ENCODE measurements around the gene TAF7. TPM values are rescaled to one million over a fixed set of nuclear protein-coding genes. Genes with fewer than 3 reads are reported as not detected.

TAF7 gene
- total RNA-seq, 1 experiment from 2014 or later: 90.3 TPM

- H3K27ac Mint-ChIP-seq: peak overlapping the region in 1 of 3 experiments; percentile 100; a peak in 2 of 7 replicates
- Histone ChIP-seq H2BK20ac (ENCODE audit: low read depth, low read length, poor library complexity, severe bottlenecking) (no peak overlapping the region), H2BK120ac (ENCODE audit: low read depth, low read length, poor library complexity, severe bottlenecking) (no peak overlapping the region), H3K4me1 (ENCODE audit: insufficient read depth, low read length) (no peaks in the 10 kb centered on the region), H2BK5ac (ENCODE audit: insufficient read length, low read length) (no peak overlapping the region), H3K79me1 (ENCODE audit: insufficient read depth, low read depth, low read length, poor library complexity, severe bottlenecking) (peaks cover 2% of the 10 kb centered on the region), H3K79me2 (ENCODE audit: insufficient read depth, low read length) (peaks cover 6% of the 10 kb centered on the region; the same call in 1 of the 2 replicates), H3T11ph (ENCODE audit: low read length) (no peak overlapping the region), H3K4me2 (ENCODE audit: insufficient read depth, insufficient read length, low read length) (peak overlapping the region; percentile 100), H2BK12ac (ENCODE audit: insufficient read length, low read depth, low read length) (no peak overlapping the region), H4K20me1 (ENCODE audit: control insufficient read depth, insufficient read depth, insufficient read length) (no peaks in the 10 kb centered on the region), H3K27me3 (ENCODE audit: insufficient read depth, low read length) (no peaks in the 10 kb centered on the region), H3K56ac (ENCODE audit: insufficient read length, low read depth, low read length) (no peak overlapping the region), H3K23me2 (ENCODE audit: insufficient read length, low read depth, low read length, poor library complexity, severe bottlenecking) (peaks cover 3% of the 10 kb centered on the region), H3K4ac (ENCODE audit: low read depth, low read length) (no peak overlapping the region; the same call in 1 of the 2 replicates), H4K5ac (ENCODE audit: insufficient read length, low read depth, low read length) (peak overlapping the region; percentile 81), H3K27ac (ENCODE audit: insufficient read length, low read depth, low read length) (peak overlapping the region; percentile 35), H2AFZ (ENCODE audit: low read length) (no peak overlapping the region), H3K23ac (ENCODE audit: insufficient read length, low read depth, low read length) (no peak overlapping the region), H3K18ac (ENCODE audit: insufficient read length, low read depth, low read length) (no peak overlapping the region), H3K14ac (ENCODE audit: insufficient read depth, low read length) (peak overlapping the region; percentile 8; the same call in 1 of the 2 replicates), H4K91ac (ENCODE audit: insufficient read length, low read depth, low read length) (no peak overlapping the region), H2BK15ac (ENCODE audit: low read depth, low read length) (no peak overlapping the region), H3K9me3 (ENCODE audit: control insufficient read depth, low read depth, low read length) (peaks cover 22% of the 10 kb centered on the region), H2AK5ac (ENCODE audit: insufficient read length, low read length) (peak overlapping the region; percentile 88), H3K9ac (ENCODE audit: extremely low read depth, insufficient read length, low read length) (peak overlapping the region; percentile 10), H4K8ac (replicated peaks; ENCODE audit: insufficient read length, low read depth, low read length) (no peak overlapping the region)
- H3K36me3 Mint-ChIP-seq (ENCODE audit: insufficient read depth in 1 of 3, low read depth in 3 of 3): peaks cover 49 to 55% (median 51%) of the 10 kb centered on the region in 3 experiments
- WGBS (ENCODE audit: extremely low coverage, insufficient read length, low lambda C conversion rate): no CpG with 5 or more reads among the region's 5 CpGs
- no peak for DNase-seq
- peaks cover 9 to 15% of the 10 kb centered on the region in 2 experiments; a peak in 3 of 4 replicates for H3K4me1 Mint-ChIP-seq
- TF ChIP-seq, protein P1, sequence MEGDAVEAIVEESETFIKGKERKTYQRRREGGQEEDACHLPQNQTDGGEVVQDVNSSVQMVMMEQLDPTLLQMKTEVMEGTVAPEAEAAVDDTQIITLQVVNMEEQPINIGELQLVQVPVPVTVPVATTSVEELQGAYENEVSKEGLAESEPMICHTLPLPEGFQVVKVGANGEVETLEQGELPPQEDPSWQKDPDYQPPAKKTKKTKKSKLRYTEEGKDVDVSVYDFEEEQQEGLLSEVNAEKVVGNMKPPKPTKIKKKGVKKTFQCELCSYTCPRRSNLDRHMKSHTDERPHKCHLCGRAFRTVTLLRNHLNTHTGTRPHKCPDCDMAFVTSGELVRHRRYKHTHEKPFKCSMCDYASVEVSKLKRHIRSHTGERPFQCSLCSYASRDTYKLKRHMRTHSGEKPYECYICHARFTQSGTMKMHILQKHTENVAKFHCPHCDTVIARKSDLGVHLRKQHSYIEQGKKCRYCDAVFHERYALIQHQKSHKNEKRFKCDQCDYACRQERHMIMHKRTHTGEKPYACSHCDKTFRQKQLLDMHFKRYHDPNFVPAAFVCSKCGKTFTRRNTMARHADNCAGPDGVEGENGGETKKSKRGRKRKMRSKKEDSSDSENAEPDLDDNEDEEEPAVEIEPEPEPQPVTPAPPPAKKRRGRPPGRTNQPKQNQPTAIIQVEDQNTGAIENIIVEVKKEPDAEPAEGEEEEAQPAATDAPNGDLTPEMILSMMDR (conservative IDR thresholded peaks at IDR 0.05): no peak
- peaks cover 39 to 78% of the 10 kb centered on the region in 2 experiments for H3K9me3 Mint-ChIP-seq
- peaks cover 1% of the 10 kb centered on the region for H3K27me3 Mint-ChIP-seq (ENCODE audit: low read depth)
- peak overlapping the region; percentile 97 to 98 for H3K4me3 Mint-ChIP-seq
These were observed 885 bp downstream of the TAF7 start for GRCh38 chr5:141319699-141320098.

All from H9 (cell line).